Ovary (tissue), 9 donors: ENCODE results near the gene HECTD1. TPM values are rescaled to one million over a fixed set of nuclear protein-coding genes. Genes with fewer than 3 reads are reported as not detected.
"Not testable (repeated sequence)": the region's sequence is repeated elsewhere in the genome, so short reads cannot be mapped to it uniquely, and the experiment has no call there.

Source experiments
- DNase-seq, 5 donors: peaks; one replicate each; pipeline ENCODE4 v3.0.0-alpha.2; 2019 to 2020
- H3K27ac ChIP-seq, 2 donors: fragments of 200-600 bp; one replicate each; pipeline versions ENCODE4 v1.5.1 to v1.8.0; 2019 to 2022
- H3K27me3 ChIP-seq: fragments of 200-600 bp; one replicate; pipeline ENCODE4 v1.8.0; 2022
- H3K36me3 ChIP-seq: fragments of 200-600 bp; sonication (generic); one replicate; pipeline ENCODE4 v1.5.1; 2019
- H3K4me1 ChIP-seq: one replicate; pipeline ENCODE4 v1.8.1; 2013; ENCODE audit warnings: mild to moderate bottlenecking, moderate library complexity; ENCODE audit not compliant: insufficient read depth
- H3K4me3 ChIP-seq: fragments of 200-600 bp; sonication (generic); one replicate; pipeline ENCODE4 v1.5.1; 2017
- H3K9me3 ChIP-seq, 2 donors: fragments of 200-600 bp in 1 of 2; sonication (generic) in 1 of 2; one replicate each; pipeline versions ENCODE4 v1.5.1 to v1.8.1; 2013 to 2019; ENCODE audit warnings: mild to moderate bottlenecking in 1 of 2, moderate library complexity in 1 of 2
- CTCF ChIP-seq, 3 donors: fragments of 450-650 bp in 2 of 3; fragments of 200-600 bp in 1 of 3; IDR thresholded peaks; one replicate each; pipeline versions ENCODE4 v1.5.1 to v1.8.0; 2016 to 2022; ENCODE audit warnings: antibody characterized with exemption in 3 of 3, mild to moderate bottlenecking in 1 of 3
- EP300 ChIP-seq: sonication (generic); formaldehyde crosslinking; IDR thresholded peaks from one replicate; pipeline ENCODE4 v1.6.1; 2017; ENCODE audit warnings: antibody characterized with exemption
- POLR2A ChIP-seq: fragments of 450-650 bp; IDR thresholded peaks from one replicate; pipeline ENCODE4 v1.6.1; 2017; ENCODE audit warnings: antibody characterized with exemption, mild to moderate bottlenecking, moderate library complexity
- WGBS, 3 donors: extraction: QIAGEN DNeasy Blood & Tissue Kit in 1 of 3; methylation state at CpG; one replicate each; pipeline versions ENCODE4 v1.1.5 to v1.1.7; 2013 to 2017; 5-methylcytosine and 5-hydroxymethylcytosine counted together
- intact Hi-C, 4 donors: fragments of 100-400 bp; cut with DNase I; formaldehyde crosslinking; loops; one replicate each; pipeline versions ENCODE4 v1.11.0 to v1.15.1; 2022 to 2023
- polyA plus RNA-seq, 2 donors: library from polyadenylated mRNA; stranded (reverse); fragments of 200-250 nt in 1 of 2; fragments of 350-450 nt in 1 of 2; fragmentation: Illumina TruSeq in 1 of 2; extraction: RNeasy Lipid Tissue Mini Kit (QIAGEN cat#74804) in 1 of 2; gene quantifications; one replicate each; pipeline ENCODE4 v1.2.3, GENCODE V29; 2013 to 2014
- total RNA-seq, 7 donors: library from RNA; depleted of rRNA in 2 of 7; stranded (reverse); fragments of >200 nt in 2 of 7; fragmentation: NEBNext Ultra II Directional in 3 of 7; extraction: Animal tissue kit (Norgen Biotek cat#: 25700) in 3 of 7; gene quantifications; one replicate each; pipeline versions ENCODE4 v1.1.0 to v1.2.4, GENCODE V29; 2016 to 2023
- donor health status: DM: no; HTN: no; CAD: no; lungs with moderate emphysema.
- donor health status: DM: no; HTN: no; CAD: no.
- donor health status: Bipolar disorder and iron deficiency.
- donor health status: DM: yes; HTN: yes; CAD: no.
- donor health status: DM: no; HTN: no; CAD: no.
- donor health status: DM: yes; HTN: yes; CAD: no.

Gene HECTD1
- total and polyA plus RNA-seq, 9 donors, result 59.7 to 186 (median 144) TPM

- no peak for TF ChIP-seq CTCF (IDR thresholded peaks at IDR 0.05)
- TF ChIP-seq POLR2A, result no peak
- TF ChIP-seq EP300, result no peak
- no peaks in the 10 kb centered on the region for H3K9me3 ChIP-seq
- H3K36me3 ChIP-seq, result no peaks in the 10 kb centered on the region
- H3K4me3 ChIP-seq, result no peak overlapping the region
- H3K27ac ChIP-seq, result no peak overlapping the region
- intact Hi-C loops, result no loop called here
- 88 to 92% (median 89%) methylated on average over 8 of the region's 8 CpGs for WGBS, 3 donors
- no peak for DNase-seq
- peaks cover 7% of the 10 kb centered on the region for H3K4me1 ChIP-seq
- no peaks in the 10 kb centered on the region for H3K27me3 ChIP-seq
These were observed 10.6 kb downstream of the HECTD1 start for GRCh38 chr14:31196839-31197492.

GRCh38 chr14:31194661-31195060 is 12.9 kb downstream of the HECTD1 start:
- intact Hi-C loops, result no loop called here
- TF ChIP-seq EP300 (no peak), POLR2A (no peak), CTCF (IDR thresholded peaks at IDR 0.05) (no peak)
- Histone ChIP-seq H3K36me3 (no peaks in the 10 kb centered on the region), H3K4me1 (peaks cover 7% of the 10 kb centered on the region), H3K4me3 (no peak overlapping the region), H3K9me3 (no peaks in the 10 kb centered on the region), H3K27me3 (no peaks in the 10 kb centered on the region), H3K27ac (no peak overlapping the region)
- DNase-seq, result no peak

DNA sequence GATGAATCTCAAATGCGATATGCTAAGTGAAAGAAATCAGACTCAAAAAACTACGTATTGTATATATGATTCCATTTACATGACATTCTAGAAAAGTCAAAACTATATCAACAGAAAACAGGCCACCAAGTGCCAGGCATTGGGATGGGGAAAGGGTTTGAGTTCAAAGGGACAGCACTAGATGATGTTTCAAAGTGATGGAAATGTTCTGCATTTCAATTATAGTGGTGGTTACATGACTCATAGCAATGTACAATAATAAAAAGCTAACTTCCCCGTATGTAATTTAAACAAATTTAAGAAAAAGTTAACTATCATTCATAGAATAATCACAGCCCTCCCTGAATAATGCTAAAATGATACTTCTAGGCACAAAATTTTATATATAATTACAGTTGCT is 13.5 kb downstream of the HECTD1 start:
- H3K4me3 ChIP-seq, result no peak overlapping the region
- DNase-seq, result no peak
- H3K4me1 ChIP-seq, result peaks cover 7% of the 10 kb centered on the region
- TF ChIP-seq EP300 (no peak), POLR2A (no peak), CTCF (IDR thresholded peaks at IDR 0.05) (no peak)
- no peaks in the 10 kb centered on the region for H3K27me3 ChIP-seq
- intact Hi-C loops, result no loop called here
- WGBS, 3 donors, result 84 to 92% (median 86%) methylated on average over 3 of the region's 3 CpGs
- no peak overlapping the region for H3K27ac ChIP-seq
- no peaks in the 10 kb centered on the region for H3K36me3 ChIP-seq
- H3K9me3 ChIP-seq, result no peaks in the 10 kb centered on the region

GRCh38 chr14:31192544-31192943 is 15.0 kb downstream of the HECTD1 start:
- intact Hi-C loops, H3K27ac ChIP-seq, H3K36me3 ChIP-seq, H3K4me3 ChIP-seq, H3K9me3 ChIP-seq, DNase-seq, H3K27me3 ChIP-seq, H3K4me1 ChIP-seq: not testable (repeated sequence)
- WGBS, 3 donors, result 90 to 96% (median 95%) methylated on average over 8 of the region's 8 CpGs

DNA sequence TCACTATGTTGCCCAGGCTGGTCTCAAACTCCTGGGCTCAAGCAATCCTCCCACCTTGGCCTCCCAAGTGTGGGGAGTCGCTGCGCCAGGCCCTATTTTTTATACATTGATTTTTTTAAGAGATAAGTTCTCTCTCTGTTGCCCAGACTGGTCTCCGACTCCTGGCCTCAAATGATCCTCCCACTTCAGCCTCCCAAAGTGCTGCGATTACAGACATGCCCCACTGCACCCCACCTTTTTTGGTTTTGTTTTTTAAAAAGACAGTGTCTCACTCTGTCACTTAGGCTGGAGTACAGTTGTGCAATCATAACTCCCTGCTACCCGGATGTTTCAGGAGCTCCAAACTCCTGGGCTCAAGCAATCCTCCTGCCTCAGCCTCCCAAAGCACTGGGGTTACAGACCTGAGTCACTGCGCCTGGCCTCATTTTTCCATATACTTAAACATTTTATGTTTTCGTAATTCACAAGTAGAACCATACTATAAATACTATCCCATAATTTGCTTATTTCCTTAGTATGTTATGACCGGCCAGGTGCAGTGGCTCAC is 16.8 kb downstream of the HECTD1 start:
- no peaks in the 10 kb centered on the region for H3K27me3 ChIP-seq
- no peaks in the 10 kb centered on the region for H3K9me3 ChIP-seq
- peaks cover 4% of the 10 kb centered on the region for H3K4me1 ChIP-seq
- intact Hi-C loops, result no loop called here
- TF ChIP-seq POLR2A (no peak), EP300 (no peak), CTCF (IDR thresholded peaks at IDR 0.05) (no peak)
- DNase-seq, result no peak
- no peak overlapping the region for H3K27ac ChIP-seq
- H3K36me3 ChIP-seq, result no peaks in the 10 kb centered on the region
- WGBS, 3 donors, result 95 to 98% (median 96%) methylated on average over 8 of the region's 8 CpGs
- H3K4me3 ChIP-seq, result no peak overlapping the region
